Measurements from ENCODE around the gene DCST1.
A peak's percentile ranks its signal among the peaks of the same experiment; 100 is the strongest.

Gene DCST1

GRCh38 chr1:155073377-155074242 lies 40.0 kb downstream of the DCST1 start:
- DNase-seq (ENCODE audit: low read depth), result no peak

- DNase-seq (ENCODE audit: low read depth), result no peak
Measured at GRCh38 chr1:155075535-155075934, 41.9 kb downstream of the DCST1 start.

- DNase-seq (ENCODE audit: low read depth), result no peak
Measured at GRCh38 chr1:155076371-155076770, 42.7 kb downstream of the DCST1 start.

- no peak for DNase-seq (ENCODE audit: low read depth)
Measured at GRCh38 chr1:155077346-155077745, 43.7 kb downstream of the DCST1 start.

- no peak for DNase-seq (ENCODE audit: low read depth)
Measured at GRCh38 chr1:155077758-155078445, 44.3 kb downstream of the DCST1 start.

GRCh38 chr1:155078469-155079209 lies 45.0 kb downstream of the DCST1 start, which contains the start of gene EFNA3:
TSS of gene EFNA3 (plus strand) at chr1:155078837. CDS start at chr1:155078942, 105 bp downstream.
- peak; percentile 45 for DNase-seq (ENCODE audit: low read depth)

GRCh38 chr1:155079210-155079486 lies 45.5 kb downstream of the DCST1 start:
- DNase-seq (ENCODE audit: low read depth), result no peak

GRCh38 chr1:155079487-155080311 lies 46.1 kb downstream of the DCST1 start:
- no peak for DNase-seq (ENCODE audit: low read depth)

GRCh38 chr1:155080312-155081228 lies 46.9 kb downstream of the DCST1 start:
- no peak for DNase-seq (ENCODE audit: low read depth)

GRCh38 chr1:155081472-155082300 lies 48.1 kb downstream of the DCST1 start:
- DNase-seq (ENCODE audit: low read depth), result no peak

- no peak for DNase-seq (ENCODE audit: low read depth)
Measured at GRCh38 chr1:155082301-155083051, 48.9 kb downstream of the DCST1 start.

- DNase-seq (ENCODE audit: low read depth), result no peak
Measured at GRCh38 chr1:155083052-155083541, 49.5 kb downstream of the DCST1 start.

GRCh38 chr1:155083865-155084721 lies 50.5 kb downstream of the DCST1 start:
- no peak for DNase-seq (ENCODE audit: low read depth)

- DNase-seq (ENCODE audit: low read depth), result peak; percentile 85
Measured at GRCh38 chr1:155084722-155085503, 51.3 kb downstream of the DCST1 start.

- DNase-seq (ENCODE audit: low read depth), result peak; percentile 62
Measured at GRCh38 chr1:155085504-155086127, 52.0 kb downstream of the DCST1 start.

- peak; percentile 71 for DNase-seq (ENCODE audit: low read depth)
Measured at GRCh38 chr1:155086128-155086741, 52.6 kb downstream of the DCST1 start.
